GM12875 (cell line): ENCODE measurements around the gene KLF11.
A peak's percentile ranks its signal among the peaks of the same experiment; 100 is the strongest.

Experiments used
- H3K4me3 ChIP-seq: one replicate; pipeline ENCODE4 v1.5.1; 2011; ENCODE audit warnings: low read depth, low read length, control low read depth
- CTCF ChIP-seq: IDR thresholded peaks from 2 replicates; pipeline ENCODE4 v1.5.1; 2011; ENCODE audit warnings: low read depth, mild to moderate bottlenecking, control low read depth, inconsistent platforms, low read length, moderate library complexity, borderline replicate concordance; ENCODE audit not compliant: insufficient read depth

Gene KLF11

GRCh38 chr2:10048501-10049171, 5.3 kb downstream of the KLF11 start:
- H3K4me3 ChIP-seq = no peak overlapping the region
- TF ChIP-seq CTCF = peak; percentile 46; the same call in 1 of the 2 replicates

GRCh38 chr2:10052216-10052615, 8.9 kb downstream of the KLF11 start:
- TF ChIP-seq CTCF = no peak

GRCh38 chr2:10053351-10053750, 10.0 kb downstream of the KLF11 start:
- no peak overlapping the region for H3K4me3 ChIP-seq
- no peak for TF ChIP-seq CTCF

More at GRCh38 chr2:10052216-10052615, 8.9 kb downstream of the KLF11 start:
- H3K4me3 ChIP-seq = no peak overlapping the region

GRCh38 chr2:10054424-10054823, 11.1 kb downstream of the KLF11 start:
- no peak for TF ChIP-seq CTCF

GRCh38 chr2:10054976-10055375, 11.6 kb downstream of the KLF11 start:
- no peak for TF ChIP-seq CTCF
- no peak overlapping the region for H3K4me3 ChIP-seq

More at GRCh38 chr2:10054424-10054823, 11.1 kb downstream of the KLF11 start:
- H3K4me3 ChIP-seq = no peak overlapping the region

- TF ChIP-seq CTCF = no peak
- no peak overlapping the region for H3K4me3 ChIP-seq
Observed at GRCh38 chr2:10056439-10056838, 13.1 kb downstream of the KLF11 start.
